Measurements from ENCODE around the gene OR10W1.

DNA sequence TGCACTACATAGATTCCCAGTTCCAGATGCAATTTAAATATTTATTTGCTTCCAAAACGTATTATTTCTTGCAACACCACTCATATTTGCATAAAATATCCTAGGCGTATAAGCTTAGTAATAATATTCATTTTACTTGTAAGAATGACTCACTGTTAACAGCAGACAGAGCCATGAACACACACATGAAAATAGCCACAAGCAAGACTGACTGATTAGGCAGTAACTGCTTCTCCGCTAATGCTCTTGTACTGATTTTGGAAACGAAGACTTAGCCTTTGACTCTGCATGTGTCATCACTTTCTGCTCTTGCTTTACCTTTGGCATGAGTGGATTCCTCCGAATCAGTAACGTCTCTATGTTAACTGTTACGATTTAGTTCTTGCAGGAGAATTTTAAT, 45.3 kb downstream of the OR10W1 start:
- TF ChIP-seq CTCF (IDR thresholded peaks at IDR 0.05) (no peak), POLR2A (IDR thresholded peaks at IDR 0.05) (no peak)

All from right lobe of liver (tissue), 4 donors.